SU-DHL-6 (cell line): ENCODE measurements around the gene SHOC2.

ENCODE experiments used
- H2AFZ ChIP-seq: fragments of 200-600 bp; sonication (generic); 2 replicates; pipeline ENCODE4 v1.6.1; 2014; ENCODE audit warnings: low read depth, mild to moderate bottlenecking, moderate library complexity, mixed read lengths, antibody characterized with exemption, low read length; ENCODE audit not compliant: severe bottlenecking
- H3F3A ChIP-seq: fragments of 200-600 bp; shearing (Covaris generic); 2 replicates; pipeline ENCODE4 v1.6.0; 2016; ENCODE audit warnings: antibody characterized with exemption, mild to moderate bottlenecking; ENCODE audit not compliant: insufficient read depth
- H3K27ac ChIP-seq: fragments of 200-600 bp; sonication (generic); 2 replicates; pipeline ENCODE4 v1.5.1; 2016; ENCODE audit warnings: low read depth, mild to moderate bottlenecking, low read length, moderate library complexity, mixed read lengths
- H3K27me3 ChIP-seq: fragments of 200-600 bp; sonication (generic), shearing (Covaris generic); 2 replicates; pipeline ENCODE4 v1.6.0; 2014; ENCODE audit warnings: mild to moderate bottlenecking, low read length
- H3K36me3 ChIP-seq: fragments of 200-600 bp; sonication (generic); 2 replicates; pipeline ENCODE4 v1.6.1; 2014; ENCODE audit warnings: mild to moderate bottlenecking, low read length, mixed read lengths
- H3K4me2 ChIP-seq: fragments of 300-600, 200-600 bp; shearing (Covaris generic), sonication (generic); 2 replicates; pipeline ENCODE4 v1.6.0; 2014; ENCODE audit warnings: low read length, low read depth, mild to moderate bottlenecking; ENCODE audit not compliant: poor library complexity, severe bottlenecking
- H3K4me3 ChIP-seq: fragments of 200-600 bp; sonication (generic); 2 replicates; pipeline ENCODE4 v1.5.1; 2014; ENCODE audit warnings: antibody characterized with exemption, low read length, mild to moderate bottlenecking, mixed read lengths; ENCODE audit not compliant: insufficient read depth, poor library complexity, severe bottlenecking
- H3K79me2 ChIP-seq: fragments of 200-600 bp; sonication (generic); 2 replicates; pipeline ENCODE4 v1.6.1; 2014; ENCODE audit warnings: mild to moderate bottlenecking, low read length, moderate library complexity; ENCODE audit not compliant: insufficient read depth
- H3K9ac ChIP-seq: fragments of 200-600 bp; sonication (generic); 2 replicates; pipeline ENCODE4 v1.7.0; 2014; ENCODE audit warnings: mild to moderate bottlenecking, low read length
- H3K9me2 ChIP-seq: fragments of 200-600 bp; sonication (generic); replicated peaks from 2 replicates; pipeline ENCODE4 v1.6.1; 2014; ENCODE audit warnings: low read length; ENCODE audit not compliant: insufficient read depth
- H3K9me3 ChIP-seq: fragments of 200-600 bp; sonication (generic); 2 replicates; pipeline ENCODE4 v1.6.1; 2014; ENCODE audit warnings: low read length, mixed read lengths; ENCODE audit not compliant: insufficient read depth
- H4K20me1 ChIP-seq: fragments of 200-600 bp; sonication (generic); 2 replicates; pipeline ENCODE4 v1.6.1; 2014; ENCODE audit warnings: low read depth, mild to moderate bottlenecking, antibody characterized with exemption, low read length, moderate library complexity, mixed read lengths
- CTCF ChIP-seq: fragments of 200-600 bp; sonication (generic); IDR thresholded peaks from one replicate; pipeline ENCODE4 v1.5.1; 2017; ENCODE audit warnings: antibody characterized with exemption, mild to moderate bottlenecking, low read length, moderate library complexity; ENCODE audit not compliant: insufficient read depth, poor library complexity, severe bottlenecking
- EZH2phosphoT487 ChIP-seq: fragments of 200-600 bp; sonication (generic), shearing (Covaris generic); conservative IDR thresholded peaks from 2 replicates; pipeline ENCODE4 v1.6.1; 2018; ENCODE audit warnings: mild to moderate bottlenecking, antibody characterized with exemption, low read length, moderate library complexity, mixed read lengths

Gene SHOC2

GRCh38 chr10:111030042-111030750, 110.8 kb downstream of the SHOC2 start:
- no peak overlapping the region for H3K4me2 ChIP-seq
- H3K79me2 ChIP-seq: no peaks in the 10 kb centered on the region
- no peaks in the 10 kb centered on the region; the same call in 1 of the 2 replicates for H3F3A ChIP-seq
- no peak overlapping the region for H2AFZ ChIP-seq
- H3K27ac ChIP-seq: no peak overlapping the region
- H3K27me3 ChIP-seq: no peaks in the 10 kb centered on the region
- no peaks in the 10 kb centered on the region for H4K20me1 ChIP-seq
- H3K9me3 ChIP-seq: peaks cover 6% of the 10 kb centered on the region; the same call in 1 of the 2 replicates
- H3K9ac ChIP-seq: no peak overlapping the region
- TF ChIP-seq EZH2phosphoT487 (no peak), CTCF (no peak)
- H3K4me3 ChIP-seq: no peak overlapping the region
- no peaks in the 10 kb centered on the region for H3K9me2 ChIP-seq
- peaks cover 15% of the 10 kb centered on the region for H3K36me3 ChIP-seq

- Histone ChIP-seq H3K36me3 (peaks cover 15% of the 10 kb centered on the region), H4K20me1 (no peaks in the 10 kb centered on the region), H3K9me2 (no peaks in the 10 kb centered on the region), H3K79me2 (no peaks in the 10 kb centered on the region), H2AFZ (no peak overlapping the region), H3K9ac (no peak overlapping the region), H3K27ac (no peak overlapping the region), H3K27me3 (no peaks in the 10 kb centered on the region), H3K4me2 (no peak overlapping the region), H3F3A (no peaks in the 10 kb centered on the region), H3K9me3 (peaks cover 6% of the 10 kb centered on the region; the same call in 1 of the 2 replicates), H3K4me3 (no peak overlapping the region)
- TF ChIP-seq EZH2phosphoT487: no peak
- no peak for TF ChIP-seq CTCF
These were observed 115.3 kb downstream of the SHOC2 start for GRCh38 chr10:111034598-111035310.

GRCh38 chr10:111035542-111035941, 116.1 kb downstream of the SHOC2 start:
- Histone ChIP-seq H3K9me2 (no peaks in the 10 kb centered on the region), H3F3A (no peaks in the 10 kb centered on the region), H3K9ac (no peak overlapping the region), H3K4me3 (no peak overlapping the region), H3K4me2 (no peak overlapping the region), H3K27ac (no peak overlapping the region), H3K9me3 (peaks cover 6% of the 10 kb centered on the region; the same call in 1 of the 2 replicates), H3K36me3 (peaks cover 12% of the 10 kb centered on the region), H3K27me3 (no peaks in the 10 kb centered on the region), H3K79me2 (no peaks in the 10 kb centered on the region), H4K20me1 (no peaks in the 10 kb centered on the region), H2AFZ (no peak overlapping the region)
- TF ChIP-seq CTCF (no peak), EZH2phosphoT487 (no peak)
